Measurements from ENCODE around the gene TSSC4.

The TSSC4 gene

GRCh38 chr11:2451916-2452315, 51.4 kb downstream of the TSSC4 start:
- no peak for DNase-seq

GRCh38 chr11:2452321-2453012, 51.9 kb downstream of the TSSC4 start:
- DNase-seq = no peak

- no peak for DNase-seq
Observed at GRCh38 chr11:2453436-2453835, 52.9 kb downstream of the TSSC4 start.

Data from NCI-H226 (cell line).